ENCODE results near the gene MS4A7.

Gene MS4A7

GRCh38 chr11:60370811-60371298 is 7.5 kb upstream of the MS4A7 start:
- H3K79me2 ChIP-seq (ENCODE audit: control insufficient read depth, insufficient read depth, low read length, unreplicated experiment), result no peaks in the 10 kb centered on the region
- H3K4me1 ChIP-seq (ENCODE audit: control insufficient read depth, insufficient read depth, low read length, unreplicated experiment), result no peaks in the 10 kb centered on the region
- no peak overlapping the region for H2AFZ ChIP-seq (ENCODE audit: low read length, unreplicated experiment)
- no peak overlapping the region for H3K4me3 ChIP-seq (ENCODE audit: low read depth, low read length)
- H3K27me3 ChIP-seq (ENCODE audit: insufficient read depth, low read length), result no peaks in the 10 kb centered on the region
- no peak overlapping the region for H3K27ac ChIP-seq (ENCODE audit: low read depth, low read length)
- H3K36me3 ChIP-seq (ENCODE audit: insufficient read depth, low read length), result no peaks in the 10 kb centered on the region

DNA sequence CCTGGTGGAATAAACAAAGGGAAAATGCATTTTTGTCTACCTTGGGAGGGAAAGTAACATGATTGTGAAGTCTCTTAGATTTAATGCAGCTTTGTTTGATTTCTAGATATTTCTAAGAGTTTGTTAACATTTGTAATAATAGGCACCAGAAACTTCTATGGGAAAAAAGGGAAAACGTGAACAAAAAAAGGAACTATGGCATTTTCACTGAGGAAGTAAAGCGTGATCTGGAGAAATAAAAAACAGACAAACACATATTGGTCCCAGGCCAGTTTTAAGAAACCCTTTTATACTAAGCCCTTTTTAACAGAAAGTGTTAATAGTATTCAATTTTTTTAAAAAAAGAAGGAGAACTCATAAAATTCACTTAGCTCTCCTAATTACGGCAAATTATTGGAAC is 6.9 kb upstream of the MS4A7 start:
- Histone ChIP-seq H3K79me2 (ENCODE audit: control insufficient read depth, insufficient read depth, low read length, unreplicated experiment) (no peaks in the 10 kb centered on the region), H3K4me1 (ENCODE audit: control insufficient read depth, insufficient read depth, low read length, unreplicated experiment) (no peaks in the 10 kb centered on the region), H3K27me3 (ENCODE audit: insufficient read depth, low read length) (no peaks in the 10 kb centered on the region), H3K27ac (ENCODE audit: low read depth, low read length) (no peak overlapping the region), H3K4me3 (ENCODE audit: low read depth, low read length) (no peak overlapping the region), H3K36me3 (ENCODE audit: insufficient read depth, low read length) (no peaks in the 10 kb centered on the region), H2AFZ (ENCODE audit: low read length, unreplicated experiment) (no peak overlapping the region)

GRCh38 chr11:60371854-60372253 is 6.5 kb upstream of the MS4A7 start:
- Histone ChIP-seq H3K27me3 (ENCODE audit: insufficient read depth, low read length) (no peaks in the 10 kb centered on the region), H3K27ac (ENCODE audit: low read depth, low read length) (no peak overlapping the region), H3K4me1 (ENCODE audit: control insufficient read depth, insufficient read depth, low read length, unreplicated experiment) (no peaks in the 10 kb centered on the region), H3K79me2 (ENCODE audit: control insufficient read depth, insufficient read depth, low read length, unreplicated experiment) (no peaks in the 10 kb centered on the region), H2AFZ (ENCODE audit: low read length, unreplicated experiment) (no peak overlapping the region), H3K36me3 (ENCODE audit: insufficient read depth, low read length) (no peaks in the 10 kb centered on the region), H3K4me3 (ENCODE audit: low read depth, low read length) (no peak overlapping the region)

DNA sequence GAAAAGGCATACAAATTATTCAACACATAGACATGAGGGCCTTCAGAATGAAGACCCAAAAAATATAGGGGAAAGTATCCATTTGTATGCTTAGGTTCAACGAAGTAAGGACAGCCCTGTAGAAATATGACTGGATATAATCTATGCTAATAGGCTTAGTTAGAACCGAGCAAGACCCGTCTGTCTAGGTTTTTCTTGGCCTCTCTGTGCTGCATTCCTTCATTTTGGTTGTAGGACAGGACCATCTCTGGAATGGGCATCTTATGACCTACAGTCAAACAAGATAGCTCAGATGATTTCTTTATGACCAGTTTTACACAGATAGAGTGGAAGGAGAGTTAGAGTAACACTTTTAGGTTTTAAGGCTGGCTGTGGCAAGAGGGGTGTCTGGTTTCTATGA is 5.6 kb upstream of the MS4A7 start:
- no peak overlapping the region for H2AFZ ChIP-seq (ENCODE audit: low read length, unreplicated experiment)
- no peaks in the 10 kb centered on the region for H3K4me1 ChIP-seq (ENCODE audit: control insufficient read depth, insufficient read depth, low read length, unreplicated experiment)
- H3K4me3 ChIP-seq (ENCODE audit: low read depth, low read length), result no peak overlapping the region
- no peak overlapping the region for H3K27ac ChIP-seq (ENCODE audit: low read depth, low read length)
- H3K27me3 ChIP-seq (ENCODE audit: insufficient read depth, low read length), result no peaks in the 10 kb centered on the region
- H3K79me2 ChIP-seq (ENCODE audit: control insufficient read depth, insufficient read depth, low read length, unreplicated experiment), result no peaks in the 10 kb centered on the region
- H3K36me3 ChIP-seq (ENCODE audit: insufficient read depth, low read length), result no peaks in the 10 kb centered on the region

DNA sequence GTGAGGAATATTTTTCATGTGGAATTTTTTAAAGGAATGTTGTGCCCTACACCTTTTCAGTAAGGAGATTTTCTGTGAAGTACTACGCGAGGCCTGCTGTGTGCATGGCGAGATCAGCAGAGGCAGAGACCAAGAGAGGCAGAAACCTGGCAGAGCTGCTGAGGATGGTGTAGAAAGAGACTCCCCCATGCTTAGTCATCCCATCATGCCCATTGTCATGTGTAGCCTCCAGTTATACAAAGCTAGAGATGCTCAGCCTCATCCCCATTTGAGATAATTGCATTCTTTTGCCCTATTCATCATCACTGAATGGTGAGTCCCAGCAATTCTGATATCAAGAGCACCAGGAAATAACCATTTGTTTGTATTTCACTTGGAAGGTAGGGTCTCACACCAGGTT is 3.0 kb upstream of the MS4A7 start:
- H3K27ac ChIP-seq (ENCODE audit: low read depth, low read length), result no peak overlapping the region
- H3K4me3 ChIP-seq (ENCODE audit: low read depth, low read length), result no peak overlapping the region
- H3K36me3 ChIP-seq (ENCODE audit: insufficient read depth, low read length), result no peaks in the 10 kb centered on the region
- no peaks in the 10 kb centered on the region for H3K4me1 ChIP-seq (ENCODE audit: control insufficient read depth, insufficient read depth, low read length, unreplicated experiment)
- H3K27me3 ChIP-seq (ENCODE audit: insufficient read depth, low read length), result no peaks in the 10 kb centered on the region
- H3K79me2 ChIP-seq (ENCODE audit: control insufficient read depth, insufficient read depth, low read length, unreplicated experiment), result no peaks in the 10 kb centered on the region
- H2AFZ ChIP-seq (ENCODE audit: low read length, unreplicated experiment), result no peak overlapping the region

- Histone ChIP-seq H3K79me2 (ENCODE audit: control insufficient read depth, insufficient read depth, low read length, unreplicated experiment) (no peaks in the 10 kb centered on the region), H3K27me3 (ENCODE audit: insufficient read depth, low read length) (no peaks in the 10 kb centered on the region), H3K4me1 (ENCODE audit: control insufficient read depth, insufficient read depth, low read length, unreplicated experiment) (no peaks in the 10 kb centered on the region), H3K27ac (ENCODE audit: low read depth, low read length) (no peak overlapping the region), H3K36me3 (ENCODE audit: insufficient read depth, low read length) (no peaks in the 10 kb centered on the region), H2AFZ (ENCODE audit: low read length, unreplicated experiment) (no peak overlapping the region), H3K4me3 (ENCODE audit: low read depth, low read length) (no peak overlapping the region)
Measured at GRCh38 chr11:60376601-60377000, 1.7 kb upstream of the MS4A7 start.

GRCh38 chr11:60377401-60378136 is 763 bp upstream of the MS4A7 start:
- no peak overlapping the region for H2AFZ ChIP-seq (ENCODE audit: low read length, unreplicated experiment)

DNA sequence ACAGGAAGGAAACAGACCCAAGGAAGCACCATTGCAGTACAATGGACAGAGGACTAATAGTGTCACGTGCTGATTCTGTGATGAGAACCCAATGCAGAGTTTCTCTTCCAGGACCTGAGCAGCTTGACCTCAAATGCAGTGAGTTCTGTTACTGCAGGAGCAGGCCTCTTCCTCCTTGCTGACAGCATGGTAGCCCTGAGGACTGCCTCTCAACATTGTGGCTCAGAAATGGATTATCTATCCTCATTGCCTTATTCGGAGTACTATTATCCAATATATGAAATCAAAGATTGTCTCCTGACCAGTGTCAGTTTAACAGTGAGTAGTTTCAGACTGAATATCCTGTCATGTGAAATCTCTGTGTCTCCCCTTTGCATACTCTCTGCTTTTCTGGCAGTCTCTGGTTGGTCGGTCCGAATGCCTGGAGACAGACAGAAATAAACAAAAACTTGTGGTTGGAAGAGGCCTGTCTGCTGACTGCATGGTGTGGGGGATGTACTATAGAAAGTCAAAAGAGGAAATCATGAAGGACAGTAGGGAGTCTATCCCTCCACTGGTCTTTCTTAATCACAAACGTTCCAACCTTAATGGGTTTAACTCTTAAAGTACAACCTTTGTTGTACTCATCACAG is 11.1 kb downstream of the MS4A7 start:
- Histone ChIP-seq H3K4me3 (ENCODE audit: low read depth, low read length) (no peak overlapping the region), H3K36me3 (ENCODE audit: insufficient read depth, low read length) (no peaks in the 10 kb centered on the region), H3K27ac (ENCODE audit: low read depth, low read length) (no peak overlapping the region), H2AFZ (ENCODE audit: low read length, unreplicated experiment) (no peak overlapping the region), H3K79me2 (ENCODE audit: control insufficient read depth, insufficient read depth, low read length, unreplicated experiment) (no peaks in the 10 kb centered on the region), H3K4me1 (ENCODE audit: control insufficient read depth, insufficient read depth, low read length, unreplicated experiment) (no peaks in the 10 kb centered on the region), H3K27me3 (ENCODE audit: insufficient read depth, low read length) (no peaks in the 10 kb centered on the region)

More at GRCh38 chr11:60377401-60378136, 763 bp upstream of the MS4A7 start:
- Histone ChIP-seq H3K27ac (ENCODE audit: low read depth, low read length) (no peak overlapping the region), H3K4me3 (ENCODE audit: low read depth, low read length) (no peak overlapping the region), H3K27me3 (ENCODE audit: insufficient read depth, low read length) (no peaks in the 10 kb centered on the region), H3K4me1 (ENCODE audit: control insufficient read depth, insufficient read depth, low read length, unreplicated experiment) (no peaks in the 10 kb centered on the region), H3K79me2 (ENCODE audit: control insufficient read depth, insufficient read depth, low read length, unreplicated experiment) (no peaks in the 10 kb centered on the region), H3K36me3 (ENCODE audit: insufficient read depth, low read length) (no peaks in the 10 kb centered on the region)

GRCh38 chr11:60390419-60390818 is 12.1 kb downstream of the MS4A7 start:
- H3K79me2 ChIP-seq (ENCODE audit: control insufficient read depth, insufficient read depth, low read length, unreplicated experiment), result no peaks in the 10 kb centered on the region
- no peaks in the 10 kb centered on the region for H3K4me1 ChIP-seq (ENCODE audit: control insufficient read depth, insufficient read depth, low read length, unreplicated experiment)
- no peaks in the 10 kb centered on the region for H3K27me3 ChIP-seq (ENCODE audit: insufficient read depth, low read length)
- H3K27ac ChIP-seq (ENCODE audit: low read depth, low read length), result no peak overlapping the region
- H2AFZ ChIP-seq (ENCODE audit: low read length, unreplicated experiment), result no peak overlapping the region
- H3K4me3 ChIP-seq (ENCODE audit: low read depth, low read length), result no peak overlapping the region
- H3K36me3 ChIP-seq (ENCODE audit: insufficient read depth, low read length), result no peaks in the 10 kb centered on the region

DNA sequence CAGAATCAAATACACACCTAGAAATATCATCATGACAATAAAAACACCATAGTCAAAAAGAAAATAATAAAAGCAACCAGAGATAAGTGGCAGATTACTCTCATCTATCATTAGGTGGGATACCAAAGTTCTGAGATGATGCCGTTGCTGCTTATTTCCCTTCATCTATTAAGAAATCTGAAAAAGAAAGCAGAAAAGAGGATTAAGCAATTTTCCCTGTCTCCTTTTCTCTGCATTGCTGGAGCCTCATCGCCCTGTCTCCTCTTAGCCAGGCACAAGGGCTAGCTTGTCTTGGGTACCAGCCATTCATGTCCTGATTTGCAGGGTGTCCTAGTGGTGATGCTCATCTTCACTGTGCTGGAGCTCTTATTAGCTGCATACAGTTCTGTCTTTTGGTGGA is 14.0 kb downstream of the MS4A7 start:
- Histone ChIP-seq H3K79me2 (ENCODE audit: control insufficient read depth, insufficient read depth, low read length, unreplicated experiment) (no peaks in the 10 kb centered on the region), H3K36me3 (ENCODE audit: insufficient read depth, low read length) (no peaks in the 10 kb centered on the region), H3K27ac (ENCODE audit: low read depth, low read length) (no peak overlapping the region), H2AFZ (ENCODE audit: low read length, unreplicated experiment) (no peak overlapping the region), H3K27me3 (ENCODE audit: insufficient read depth, low read length) (no peaks in the 10 kb centered on the region), H3K4me3 (ENCODE audit: low read depth, low read length) (no peak overlapping the region), H3K4me1 (ENCODE audit: control insufficient read depth, insufficient read depth, low read length, unreplicated experiment) (no peaks in the 10 kb centered on the region)

- Histone ChIP-seq H3K79me2 (ENCODE audit: control insufficient read depth, insufficient read depth, low read length, unreplicated experiment) (no peaks in the 10 kb centered on the region), H3K4me1 (ENCODE audit: control insufficient read depth, insufficient read depth, low read length, unreplicated experiment) (no peaks in the 10 kb centered on the region), H3K27ac (ENCODE audit: low read depth, low read length) (no peak overlapping the region), H2AFZ (ENCODE audit: low read length, unreplicated experiment) (no peak overlapping the region), H3K27me3 (ENCODE audit: insufficient read depth, low read length) (no peaks in the 10 kb centered on the region), H3K4me3 (ENCODE audit: low read depth, low read length) (no peak overlapping the region), H3K36me3 (ENCODE audit: insufficient read depth, low read length) (no peaks in the 10 kb centered on the region)
Measured at GRCh38 chr11:60393016-60393415, 14.7 kb downstream of the MS4A7 start.

All from ACC112 (cell line).